ENCODE measurements around the gene LYRM9.
"Not testable (repeated sequence)": the region's sequence is repeated elsewhere in the genome, so short reads cannot be mapped to it uniquely, and the experiment has no call there.

LYRM9 gene

DNA sequence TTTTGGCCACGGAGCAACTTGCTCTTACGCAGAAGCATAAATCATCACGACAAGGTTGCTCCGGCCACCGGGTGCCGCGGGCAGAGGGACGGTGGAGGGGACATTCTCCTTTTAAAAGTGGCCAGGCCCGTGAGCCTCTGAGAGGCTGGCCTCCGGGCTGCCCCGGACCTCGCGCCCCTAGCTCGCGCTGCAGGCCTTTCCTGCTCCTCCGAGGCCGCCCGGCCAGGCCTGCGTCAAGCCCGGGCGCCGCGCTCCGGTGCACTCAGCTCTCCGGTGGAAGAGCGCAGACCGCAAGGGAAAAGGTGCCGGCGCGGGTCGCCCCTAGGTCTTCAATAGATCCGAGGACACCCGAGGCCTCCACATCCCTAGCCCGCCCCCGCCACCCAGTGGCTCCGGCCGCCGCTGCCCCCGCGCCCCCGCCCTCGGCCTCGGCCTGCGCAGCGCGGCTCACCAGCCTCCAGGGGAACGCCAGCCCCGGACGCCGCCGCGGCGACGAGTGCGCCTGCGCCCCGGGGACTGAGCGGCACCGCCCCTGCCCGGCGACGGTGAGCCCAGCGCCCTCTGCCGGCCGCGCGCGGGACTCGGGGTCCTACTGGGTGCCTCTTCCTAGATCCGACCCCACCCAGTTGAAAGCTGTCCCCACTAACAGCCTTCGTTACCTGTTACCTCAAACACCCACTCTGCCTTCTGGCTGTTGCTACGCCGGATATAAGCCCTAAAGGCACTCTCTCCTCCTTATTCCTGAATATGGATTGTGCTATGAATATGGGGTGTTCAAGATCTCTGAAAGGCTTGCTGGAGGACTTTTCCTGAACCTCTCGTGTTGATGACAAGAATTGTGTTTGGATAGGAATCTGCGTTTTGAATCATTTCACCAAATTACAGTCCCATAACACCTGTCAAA, at the start of gene LYRM9:
Gene LYRM9 (minus strand): TSS at position 500 of the 904 bp plus-strand sequence. CDS start 10,671 bp downstream, outside the sequence.
- peak; percentile 98 for DNase-seq
- ATAC-seq, result peak; percentile 98

DNA sequence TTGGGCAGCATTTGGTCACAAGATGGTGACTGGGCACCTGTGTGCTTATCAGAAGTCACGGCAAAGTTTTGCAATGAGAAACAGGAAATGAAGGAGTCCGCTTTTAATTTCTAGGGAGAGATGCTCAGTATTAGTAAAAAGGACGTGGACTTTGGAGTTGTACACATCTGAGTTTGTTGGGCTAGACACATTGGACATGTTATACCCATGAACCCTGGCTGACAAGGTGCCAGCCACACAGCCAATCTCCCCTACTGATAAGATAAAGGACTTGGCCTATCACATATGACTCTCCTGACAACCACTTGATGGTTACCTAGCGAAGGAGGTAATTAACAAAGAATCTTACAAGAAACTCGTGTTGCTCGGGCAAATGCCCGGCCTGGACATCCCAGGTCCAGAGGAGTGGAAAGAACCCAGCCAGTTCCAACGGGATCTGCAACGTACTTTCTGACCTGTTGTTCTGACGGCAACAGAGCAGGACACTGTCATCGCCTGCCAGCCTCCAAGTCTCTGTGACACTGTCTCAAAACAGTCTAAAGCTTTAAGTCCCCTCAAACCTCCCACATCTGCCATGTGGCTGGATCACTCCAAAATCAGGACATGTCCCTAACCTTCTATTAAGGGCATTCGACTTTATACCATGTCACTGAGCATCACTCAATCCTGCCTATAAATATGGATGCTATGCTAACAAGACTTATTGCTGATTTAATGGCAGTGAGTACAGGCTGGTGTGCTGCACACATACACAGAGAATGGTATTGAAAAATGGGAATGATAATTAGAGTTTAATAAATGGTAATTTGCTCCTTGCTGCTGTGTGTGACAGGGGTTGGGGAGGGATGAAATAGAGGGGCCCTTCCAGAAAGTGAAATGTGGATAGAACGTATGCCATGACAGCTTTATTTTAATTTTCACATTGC, 47.6 kb upstream of the LYRM9 start:
- ATAC-seq (no peak), DNase-seq (no peak)

DNA sequence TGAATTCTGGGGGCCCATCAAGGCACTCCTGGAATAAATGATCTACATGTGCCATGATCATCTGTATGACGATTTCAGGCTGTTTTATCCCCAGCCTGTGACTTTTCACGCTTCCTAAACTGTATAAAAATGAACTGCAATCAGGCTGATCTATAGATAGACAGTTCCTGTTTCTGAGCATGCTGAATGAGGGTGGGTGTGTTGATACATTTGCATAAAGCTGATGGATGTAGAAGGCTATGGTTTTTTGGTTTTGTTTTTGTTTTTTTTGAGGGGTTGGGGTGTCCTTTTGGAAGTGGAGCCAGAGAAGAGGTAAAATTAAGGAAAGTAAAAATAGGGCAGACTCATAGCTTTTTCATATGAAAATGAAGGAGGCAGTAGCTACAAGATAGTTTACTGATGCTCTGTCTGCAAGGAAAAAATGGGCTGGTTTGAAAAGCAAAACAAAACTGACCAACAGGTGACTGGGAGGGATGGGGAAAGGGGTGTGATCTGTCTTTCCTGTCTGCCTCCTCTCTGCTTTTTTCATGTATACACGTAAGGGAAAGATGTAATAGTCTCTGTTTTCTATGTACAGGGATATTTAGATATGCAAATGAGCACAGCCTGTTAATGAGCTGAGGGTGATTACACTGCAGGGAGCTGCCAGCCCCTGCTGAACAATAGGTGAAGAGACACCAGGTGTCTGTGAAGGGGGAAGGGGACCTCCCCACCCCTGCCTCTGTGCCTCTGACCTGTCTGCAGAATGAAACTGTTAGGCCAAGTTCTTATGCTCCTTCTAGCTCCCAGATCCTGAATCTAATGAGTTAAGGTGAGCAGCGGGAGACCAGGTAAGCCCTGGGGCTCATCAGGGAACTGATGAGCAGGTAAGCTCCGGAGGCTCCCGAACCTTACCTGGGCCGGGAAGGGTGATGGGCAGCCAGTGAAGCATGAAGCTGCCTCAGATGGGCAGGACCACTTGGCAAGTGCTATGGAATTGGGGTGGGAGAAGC, 46.6 kb upstream of the LYRM9 start:
- ATAC-seq (no peak), DNase-seq (no peak)

DNA sequence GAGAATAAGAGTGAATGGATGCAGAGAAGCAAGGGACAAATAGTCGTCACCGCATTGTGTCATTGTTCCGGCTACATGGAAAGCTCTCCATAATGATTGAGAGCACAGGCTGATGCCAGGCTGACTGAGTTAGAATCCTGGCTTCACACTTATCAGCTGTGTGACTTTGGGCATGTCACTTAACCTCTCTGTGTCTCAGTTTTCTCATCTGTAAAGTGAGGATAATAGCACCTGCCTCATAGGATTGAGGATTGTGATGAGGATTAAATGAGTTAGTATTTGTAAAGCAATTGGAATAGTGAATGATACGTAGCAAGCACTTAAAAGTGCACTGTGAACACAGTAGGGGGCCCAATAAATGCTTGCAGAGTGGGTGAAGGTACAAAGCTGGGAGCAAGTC, 45.7 kb upstream of the LYRM9 start:
- no peak for DNase-seq
- no peak for ATAC-seq

DNA sequence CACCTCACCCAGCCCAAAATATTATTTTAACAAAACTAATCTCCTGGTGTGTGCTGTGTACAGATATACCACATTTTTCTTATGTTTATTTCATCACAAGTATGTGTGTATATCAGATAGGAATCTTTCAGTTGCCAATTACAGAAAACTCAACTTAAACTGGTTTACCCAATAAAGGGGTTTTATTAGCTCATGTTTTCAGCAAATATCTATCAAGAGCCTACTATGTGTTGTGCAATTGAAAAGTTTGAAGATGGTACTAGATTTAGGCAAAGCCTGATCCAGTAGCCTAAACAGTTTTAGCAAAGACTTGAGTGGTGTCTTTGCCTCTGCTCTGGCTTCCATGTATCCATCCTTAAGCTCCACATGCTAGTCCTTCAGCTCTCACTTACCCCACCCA, 45.1 kb upstream of the LYRM9 start:
- no peak for DNase-seq
- no peak for ATAC-seq

DNA sequence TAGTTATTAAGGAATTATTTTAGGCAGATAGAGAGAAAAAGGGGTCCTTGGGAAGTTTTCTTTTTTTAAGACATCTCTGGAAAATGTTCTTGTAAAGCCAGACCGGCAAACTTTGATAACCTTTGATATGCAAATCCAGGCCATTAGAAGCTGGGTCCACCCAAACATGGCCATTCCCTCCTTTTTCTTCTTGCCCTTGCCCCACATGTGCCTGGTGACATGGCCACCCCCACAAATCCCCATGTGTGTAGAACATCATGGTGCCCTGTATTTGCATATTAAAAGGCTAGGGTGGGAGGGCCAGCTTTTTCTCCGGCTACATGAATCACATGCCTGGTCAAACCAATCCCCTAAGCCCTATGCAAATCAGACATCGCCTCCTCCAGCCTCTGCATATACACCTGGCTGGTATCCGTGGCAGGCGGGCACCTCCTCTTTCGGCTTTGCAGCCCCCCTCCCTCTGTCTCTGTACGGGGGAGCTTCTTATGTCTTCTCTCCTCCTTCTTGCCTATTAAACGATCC, 43.9 kb upstream of the LYRM9 start:
- ATAC-seq, result no peak
- no peak for DNase-seq

DNA sequence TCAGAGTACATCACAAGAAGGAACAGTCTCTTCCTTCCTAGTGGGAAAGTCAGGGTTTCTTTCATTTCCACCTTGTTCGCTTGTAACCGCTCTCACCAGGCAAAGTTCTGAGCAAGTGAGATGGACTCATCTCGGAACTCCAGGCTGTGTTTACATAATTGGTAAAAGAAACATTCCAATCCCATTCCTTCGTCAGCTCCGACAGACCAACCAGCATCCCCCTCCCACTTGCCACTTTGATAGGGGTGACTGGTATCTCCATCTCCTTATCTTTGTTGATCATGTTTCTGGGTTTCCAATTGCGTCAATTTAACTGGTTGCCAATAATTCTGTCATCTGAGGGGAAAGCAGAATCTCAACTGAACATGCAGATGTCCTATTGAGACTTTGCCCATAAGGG, 36.8 kb upstream of the LYRM9 start:
- no peak for DNase-seq
- ATAC-seq, result no peak

DNA sequence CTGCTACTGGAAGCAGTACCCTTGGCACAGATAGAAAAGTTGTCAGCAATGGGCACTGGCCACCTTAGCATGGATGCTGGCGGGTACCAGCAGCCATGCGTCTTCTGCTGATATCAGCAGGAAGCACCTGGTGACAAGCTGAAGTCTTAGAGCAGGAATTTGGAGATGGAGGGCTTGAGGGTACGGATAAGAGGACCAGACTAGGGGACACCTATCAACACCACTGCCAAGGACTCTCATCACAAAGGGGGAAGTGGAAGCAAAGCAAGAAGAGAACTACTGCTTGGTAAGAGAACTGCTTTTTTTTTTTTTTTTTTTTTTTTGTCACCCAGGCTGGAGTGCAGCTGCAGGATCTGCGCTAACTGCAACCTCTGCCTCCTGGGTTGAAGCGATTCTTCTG, 35.4 kb upstream of the LYRM9 start:
- ATAC-seq (no peak), DNase-seq (no peak)

DNA sequence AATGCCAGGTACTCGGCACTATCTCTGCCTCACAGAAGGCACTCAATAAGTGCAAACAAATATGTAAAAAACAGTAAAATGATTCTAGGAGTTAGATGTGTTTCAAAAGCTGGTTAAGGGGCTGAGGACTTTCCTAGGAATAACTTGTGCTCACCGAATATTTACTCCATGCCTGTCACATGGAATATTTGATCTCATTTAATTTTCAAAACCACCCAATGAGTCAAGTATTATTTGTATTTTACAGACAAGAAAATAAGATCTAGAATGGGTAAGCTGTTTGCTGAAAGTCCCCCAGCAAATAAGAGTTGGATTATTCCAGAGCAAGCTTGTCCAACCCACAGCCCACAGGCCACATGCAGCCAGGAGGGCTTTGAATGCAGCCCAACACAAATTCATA, 34.6 kb upstream of the LYRM9 start:
- ATAC-seq (no peak), DNase-seq (no peak)

DNA sequence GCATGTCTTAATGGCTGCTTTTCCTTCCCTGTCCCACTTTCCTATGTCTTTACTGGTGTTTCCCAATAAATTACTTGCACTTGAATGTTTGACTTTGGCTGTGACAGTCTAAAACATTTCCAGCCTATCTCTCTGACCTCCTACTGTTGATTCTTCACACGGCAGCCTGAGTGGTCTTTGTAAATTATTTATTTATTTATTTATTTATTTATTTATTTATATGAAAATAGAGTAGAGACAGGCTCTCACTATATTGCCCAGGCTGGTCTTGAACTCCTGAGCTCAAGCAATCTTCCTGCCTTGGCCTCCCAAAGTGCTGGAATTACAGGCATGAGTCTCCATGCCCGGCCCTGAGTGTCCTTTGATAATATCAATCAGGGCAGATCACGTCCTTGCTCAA, 28.4 kb upstream of the LYRM9 start:
- no peak for ATAC-seq

DNA sequence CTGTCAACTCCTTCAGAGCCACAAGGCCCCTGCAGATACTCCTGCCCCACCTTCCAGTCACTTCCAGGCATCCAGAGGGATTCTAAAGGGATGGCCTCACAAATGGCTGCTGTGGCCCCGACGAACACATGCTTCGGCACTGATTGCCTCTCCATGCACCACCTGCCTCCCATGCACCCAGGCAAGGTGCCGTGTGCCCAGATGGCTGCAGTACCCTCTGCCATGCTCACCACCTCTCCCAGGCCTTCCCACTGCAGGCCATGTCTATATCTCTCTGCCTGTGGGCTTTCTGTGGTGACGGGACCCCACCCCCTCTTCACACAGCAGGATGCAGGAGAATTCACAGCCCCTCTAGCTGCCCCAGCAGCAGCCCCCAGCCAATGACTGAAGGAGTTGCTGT, 27.9 kb upstream of the LYRM9 start:
- no peak for DNase-seq
- no peak for ATAC-seq

More for the DNA sequence above, 28.4 kb upstream of the LYRM9 start:
- no peak for DNase-seq

DNA sequence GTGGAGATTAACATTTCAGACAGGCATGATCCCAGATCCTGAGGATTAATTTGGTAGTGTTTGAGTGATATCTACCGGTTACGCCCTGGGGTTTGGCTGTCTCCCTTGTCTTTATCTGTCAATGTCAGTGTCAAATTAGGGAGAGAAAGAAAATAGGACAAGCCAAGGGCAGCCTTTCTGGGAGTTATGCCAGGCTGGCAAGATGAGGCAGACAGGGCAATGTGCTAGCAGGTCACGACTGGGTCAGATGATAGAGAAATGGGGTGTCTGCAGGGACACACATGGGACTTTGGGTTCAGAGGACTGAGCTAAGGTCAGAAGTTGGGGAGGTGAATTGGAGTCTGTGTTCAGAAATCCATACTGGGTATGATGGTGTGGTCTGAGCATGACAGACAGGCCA, 27.4 kb upstream of the LYRM9 start:
- ATAC-seq, result no peak
- DNase-seq, result no peak

DNA sequence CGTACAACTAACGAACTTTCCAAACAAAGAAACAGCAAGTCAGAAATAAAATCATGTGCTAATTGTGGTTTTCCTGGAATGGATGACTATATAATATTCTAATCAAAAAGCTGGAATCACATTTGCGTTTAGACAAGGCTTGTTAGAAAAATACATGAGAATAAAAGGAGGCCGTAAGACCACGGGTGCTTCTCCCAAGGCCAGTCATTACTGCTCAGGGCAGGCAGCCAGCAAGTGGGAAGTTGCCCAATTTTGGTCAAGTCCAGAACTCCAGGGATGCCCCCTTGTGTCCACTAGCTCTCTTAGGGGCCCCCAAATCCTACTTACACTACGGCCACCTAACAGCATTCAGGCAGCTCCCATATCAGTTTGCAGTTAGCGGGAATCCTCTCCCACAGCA, 25.9 kb upstream of the LYRM9 start:
- no peak for DNase-seq

DNA sequence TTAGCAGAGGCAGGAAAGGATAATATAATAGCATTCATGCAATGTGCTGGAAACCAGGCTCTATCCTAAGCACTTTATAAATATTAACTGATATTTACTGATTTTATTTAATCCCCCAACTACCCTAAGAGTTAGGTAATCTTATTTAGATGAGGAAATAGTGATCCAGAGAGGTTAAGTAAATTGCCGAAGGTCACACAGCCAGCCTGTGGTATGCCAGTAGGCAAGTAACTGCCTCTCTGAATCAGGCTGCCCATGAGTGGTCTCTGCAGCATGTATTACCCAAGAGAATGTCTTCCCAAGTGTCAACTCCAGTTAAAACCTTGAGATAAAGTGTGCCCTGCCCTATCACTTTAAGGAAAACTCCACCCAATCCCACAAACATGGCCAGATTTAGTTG, 25.3 kb upstream of the LYRM9 start:
- DNase-seq (no peak), ATAC-seq (no peak)

More for the DNA sequence above, 25.9 kb upstream of the LYRM9 start:
- no peak for ATAC-seq

DNA sequence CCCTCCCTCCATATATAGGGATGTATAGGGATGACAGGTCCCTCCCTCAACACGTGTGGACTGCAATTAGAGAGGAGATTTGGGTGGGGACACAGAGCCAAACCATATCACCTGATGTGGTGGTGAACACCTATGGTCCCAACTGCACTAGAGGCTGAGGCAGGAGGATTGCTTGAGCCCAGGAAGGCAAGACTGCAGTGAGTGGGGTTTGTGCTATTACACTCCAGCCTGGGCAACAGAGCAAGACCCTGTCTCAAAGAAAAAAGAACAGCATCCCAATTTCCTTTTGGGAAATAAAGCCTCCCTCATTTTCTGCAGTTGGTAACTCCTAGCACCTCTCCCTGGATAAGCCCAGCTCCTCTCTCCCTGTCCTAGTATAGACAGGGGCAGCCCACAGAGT, 23.8 kb upstream of the LYRM9 start:
- ATAC-seq (no peak), DNase-seq (no peak)

DNA sequence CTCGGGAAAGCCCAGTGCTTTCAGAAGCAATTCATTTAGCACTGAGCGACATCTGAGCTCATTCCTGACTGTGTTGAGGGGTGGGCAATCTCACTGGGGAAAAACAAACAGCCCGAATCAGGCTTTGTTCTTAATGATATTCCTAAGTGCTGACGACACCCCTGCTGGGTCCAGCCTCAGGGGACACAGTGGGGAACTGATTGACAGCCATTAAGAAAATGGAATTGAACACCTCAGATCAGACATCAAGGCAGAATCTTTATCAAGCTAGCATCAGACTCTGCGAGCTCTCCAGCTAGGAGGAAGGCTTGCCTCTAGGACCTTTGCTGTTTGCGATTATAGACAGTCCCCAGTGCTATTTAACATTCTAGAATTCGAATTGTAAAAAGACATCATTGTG, 22.5 kb upstream of the LYRM9 start:
- ATAC-seq, result no peak
- DNase-seq, result no peak

DNA sequence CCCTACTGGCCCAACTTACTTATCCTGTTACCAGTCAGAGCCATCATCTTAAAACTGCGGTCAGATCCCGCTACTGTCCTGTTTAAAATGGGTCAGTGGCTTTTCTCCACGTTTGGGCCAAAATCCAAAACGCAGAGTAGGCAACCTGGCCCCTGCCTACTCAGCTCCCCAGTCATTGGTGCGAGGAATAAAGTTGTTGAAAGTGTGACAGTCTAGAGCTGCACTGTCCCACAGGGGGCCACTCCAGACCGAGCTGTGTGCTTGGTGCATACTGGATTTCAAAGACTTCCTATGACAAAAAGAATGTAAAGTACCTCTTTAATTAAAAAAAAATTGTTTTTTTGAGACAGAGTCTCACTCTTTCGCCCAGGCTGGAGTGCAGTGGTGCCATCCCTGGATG, 21.2 kb upstream of the LYRM9 start:
- no peak for ATAC-seq
- no peak for DNase-seq

DNA sequence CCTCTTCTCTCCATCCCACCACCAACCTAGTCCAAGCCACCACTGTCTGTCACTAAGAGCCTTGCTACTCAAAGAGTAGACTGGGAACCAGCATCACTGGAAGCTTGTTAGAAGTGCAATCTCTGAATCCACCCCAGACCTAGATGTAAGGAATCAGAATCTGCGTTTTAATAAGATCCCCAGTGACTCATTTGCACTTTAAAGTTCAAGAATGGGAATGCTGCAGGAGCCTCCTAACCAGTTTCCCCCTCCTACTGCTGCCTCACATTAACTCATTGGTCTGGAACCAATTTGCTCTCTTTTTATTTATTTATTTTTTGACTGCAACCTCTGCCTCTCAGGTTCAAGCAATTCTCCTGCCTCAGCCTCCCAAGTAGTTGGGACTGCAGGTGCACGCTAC, 19.8 kb upstream of the LYRM9 start:
- no peak for ATAC-seq
- no peak for DNase-seq

DNA sequence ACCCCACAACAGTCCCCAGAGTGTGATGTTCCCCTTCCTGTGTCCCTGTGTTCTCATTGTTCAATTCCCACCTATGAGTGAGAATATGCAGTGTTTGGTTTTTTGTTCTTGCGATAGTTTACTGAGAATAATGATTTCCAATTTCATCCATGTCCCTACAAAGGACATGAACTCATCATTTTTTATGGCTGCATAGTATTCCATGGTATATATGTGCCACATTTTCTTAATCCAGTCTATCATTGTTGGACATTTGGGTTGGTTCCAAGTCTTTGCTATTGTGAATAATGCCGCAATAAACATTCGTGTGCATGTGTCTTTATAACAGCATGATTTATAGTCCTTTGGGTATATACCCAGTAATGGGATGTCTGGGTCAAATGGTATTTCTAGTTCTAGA, 19.1 kb upstream of the LYRM9 start:
- DNase-seq, ATAC-seq: not testable (repeated sequence)

DNA sequence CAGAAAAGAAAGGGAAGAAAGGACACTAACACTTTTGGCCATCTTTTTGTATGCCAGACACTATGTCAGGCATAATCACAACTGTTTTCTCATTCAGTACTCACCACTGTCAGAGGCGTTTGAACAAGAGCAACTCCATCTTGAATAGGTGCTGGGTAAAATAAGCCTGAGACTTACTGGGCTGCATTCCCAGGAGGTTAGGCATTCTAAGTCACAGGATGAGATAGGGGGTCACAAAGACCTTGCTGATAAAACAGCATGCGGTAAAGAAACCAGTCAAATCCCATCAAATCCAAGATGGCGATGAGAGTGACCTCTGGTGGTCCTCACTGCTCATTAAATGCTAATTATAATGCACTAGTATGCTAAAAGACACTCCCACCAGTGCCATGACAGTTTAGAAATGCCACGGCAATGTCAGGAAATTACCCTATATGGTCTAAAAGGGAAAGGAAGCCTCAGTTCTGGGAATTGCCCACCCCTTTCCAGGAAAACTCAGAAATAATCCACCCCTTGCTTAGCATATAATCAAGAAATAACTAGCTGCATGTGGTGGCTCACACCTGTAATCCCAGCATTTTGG, 14.9 kb upstream of the LYRM9 start:
- ATAC-seq (no peak), DNase-seq (no peak)

DNA sequence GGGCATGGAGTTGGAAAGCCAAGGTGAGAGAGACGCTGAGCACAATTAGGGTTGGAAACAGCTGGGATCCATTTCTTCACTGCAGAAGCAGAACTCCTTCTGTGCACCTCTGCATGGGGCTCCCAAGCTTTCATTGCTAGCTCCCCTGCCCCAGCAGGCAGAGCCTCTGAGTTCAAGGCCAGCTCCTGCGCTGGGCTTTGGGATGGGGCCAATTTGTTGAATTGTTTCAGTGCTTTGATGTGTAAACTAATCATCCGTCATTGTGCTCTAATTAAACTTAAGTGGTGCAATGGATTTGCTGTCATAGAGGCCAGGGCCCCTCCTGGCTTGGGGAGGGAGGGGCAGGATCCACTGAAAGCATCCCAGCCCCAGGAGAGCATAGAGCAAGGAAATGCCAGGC, 13.5 kb upstream of the LYRM9 start:
- no peak for ATAC-seq
- DNase-seq, result no peak

Measured in stimulated activated naive CD8-positive, alpha-beta T cell treated with anti-CD3 and anti-CD28 coated beads, Interleukin-15, Interleukin-2, amounts not matched to agents 100 U/mL and 50 U/mL, for 24 hours (primary cell).